Measurements from ENCODE around the gene XAB2. TPM values are rescaled to one million over a fixed set of nuclear protein-coding genes. Genes with fewer than 3 reads are reported as not detected.
A peak's percentile ranks its signal among the peaks of the same experiment; 100 is the strongest.

The XAB2 gene
- total RNA-seq, 4 donors from 2014 or later, result 20.3 to 34.1 (median 27.8) TPM

DNA sequence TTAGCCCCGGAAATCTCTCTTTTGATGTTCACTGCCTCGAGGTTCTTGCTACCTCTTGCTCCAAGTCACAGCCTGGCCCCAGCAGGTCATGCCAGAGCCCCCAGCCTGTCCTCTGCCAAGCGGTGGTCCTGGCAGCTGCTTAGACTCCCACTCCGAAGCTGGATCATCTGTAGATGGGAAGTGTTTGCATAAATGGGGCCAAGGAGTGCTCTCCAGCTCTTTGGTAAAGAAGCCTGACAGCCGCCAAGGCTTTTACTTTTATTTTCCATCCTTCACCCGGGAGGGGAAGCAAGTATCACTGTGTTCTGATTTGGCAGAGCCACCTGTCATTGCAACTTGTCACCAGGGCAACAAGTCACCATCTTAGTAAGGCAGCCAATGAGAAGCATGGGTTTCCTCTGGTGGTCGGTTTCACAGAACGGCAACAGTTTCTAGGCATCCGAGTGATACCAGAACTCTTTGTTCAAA, 28.9 kb upstream of the XAB2 start:
- no peak for DNase-seq
- Histone ChIP-seq H3K4me3 (no peak overlapping the region), H3K9me3 (no peaks in the 10 kb centered on the region), H3K27me3 (peaks cover 0 to 16% (median 0%) of the 10 kb centered on the region in 4 donors), H3K27ac (no peak overlapping the region), H3K36me3 (no peaks in the 10 kb centered on the region), H3K4me1 (peaks cover 0 to 17% (median 0%) of the 10 kb centered on the region in 3 donors)
- TF ChIP-seq, protein P1, sequence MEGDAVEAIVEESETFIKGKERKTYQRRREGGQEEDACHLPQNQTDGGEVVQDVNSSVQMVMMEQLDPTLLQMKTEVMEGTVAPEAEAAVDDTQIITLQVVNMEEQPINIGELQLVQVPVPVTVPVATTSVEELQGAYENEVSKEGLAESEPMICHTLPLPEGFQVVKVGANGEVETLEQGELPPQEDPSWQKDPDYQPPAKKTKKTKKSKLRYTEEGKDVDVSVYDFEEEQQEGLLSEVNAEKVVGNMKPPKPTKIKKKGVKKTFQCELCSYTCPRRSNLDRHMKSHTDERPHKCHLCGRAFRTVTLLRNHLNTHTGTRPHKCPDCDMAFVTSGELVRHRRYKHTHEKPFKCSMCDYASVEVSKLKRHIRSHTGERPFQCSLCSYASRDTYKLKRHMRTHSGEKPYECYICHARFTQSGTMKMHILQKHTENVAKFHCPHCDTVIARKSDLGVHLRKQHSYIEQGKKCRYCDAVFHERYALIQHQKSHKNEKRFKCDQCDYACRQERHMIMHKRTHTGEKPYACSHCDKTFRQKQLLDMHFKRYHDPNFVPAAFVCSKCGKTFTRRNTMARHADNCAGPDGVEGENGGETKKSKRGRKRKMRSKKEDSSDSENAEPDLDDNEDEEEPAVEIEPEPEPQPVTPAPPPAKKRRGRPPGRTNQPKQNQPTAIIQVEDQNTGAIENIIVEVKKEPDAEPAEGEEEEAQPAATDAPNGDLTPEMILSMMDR (IDR thresholded peaks at IDR 0.05), result no peak
- no peak for TF ChIP-seq POLR2A (IDR thresholded peaks at IDR 0.05)
- WGBS, 2 donors, result 24 to 27% methylated on average over 5 to 6 of the region's 9 CpGs
- intact Hi-C loops (cut with DNase I), result no loop called here

DNA sequence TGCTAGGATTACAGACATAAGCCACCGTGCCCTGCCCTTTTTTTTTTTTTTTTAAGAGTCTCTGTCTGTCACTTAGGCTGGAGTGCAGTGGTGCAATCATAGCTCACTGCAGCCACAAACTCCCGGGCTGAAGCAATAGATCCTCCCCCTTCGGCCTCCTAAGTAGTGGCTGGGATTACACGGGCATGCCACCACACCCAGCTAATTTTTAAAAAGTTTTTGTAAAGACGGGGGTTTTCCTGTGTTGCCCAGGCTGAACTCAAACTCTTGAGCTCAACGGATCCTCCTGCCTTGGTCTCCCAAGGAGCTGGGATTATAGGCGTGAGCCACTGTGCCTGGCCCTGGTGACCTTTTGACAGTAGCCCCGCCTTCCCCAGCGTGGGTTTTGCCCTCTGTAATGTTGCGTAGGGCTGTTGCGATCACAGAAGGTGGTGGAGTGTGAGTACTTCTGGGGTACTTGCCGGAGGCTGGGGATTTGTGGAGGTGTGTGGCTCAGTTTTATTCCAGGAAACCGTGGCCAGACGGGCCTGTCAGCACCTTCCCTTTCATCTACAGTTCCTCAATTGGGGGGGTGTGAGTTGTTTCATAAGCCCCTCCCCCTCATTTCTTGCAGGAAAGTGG, 27.9 kb upstream of the XAB2 start:
- WGBS, 2 donors, result 27 to 31% methylated on average over 10 to 12 of the region's 14 CpGs
- DNase-seq, result no peak
- Histone ChIP-seq H3K27me3 (peaks cover 0 to 12% (median 0%) of the 10 kb centered on the region in 4 donors), H3K36me3 (no peaks in the 10 kb centered on the region), H3K4me3 (no peak overlapping the region), H3K9me3 (no peaks in the 10 kb centered on the region), H3K4me1 (peaks cover 0 to 22% (median 4%) of the 10 kb centered on the region in 3 donors), H3K27ac (peak overlapping the region in 1 of 4 donors; percentile 33)
- intact Hi-C loops (cut with DNase I), result no loop called here
- no peak for TF ChIP-seq POLR2A (IDR thresholded peaks at IDR 0.05)

DNA sequence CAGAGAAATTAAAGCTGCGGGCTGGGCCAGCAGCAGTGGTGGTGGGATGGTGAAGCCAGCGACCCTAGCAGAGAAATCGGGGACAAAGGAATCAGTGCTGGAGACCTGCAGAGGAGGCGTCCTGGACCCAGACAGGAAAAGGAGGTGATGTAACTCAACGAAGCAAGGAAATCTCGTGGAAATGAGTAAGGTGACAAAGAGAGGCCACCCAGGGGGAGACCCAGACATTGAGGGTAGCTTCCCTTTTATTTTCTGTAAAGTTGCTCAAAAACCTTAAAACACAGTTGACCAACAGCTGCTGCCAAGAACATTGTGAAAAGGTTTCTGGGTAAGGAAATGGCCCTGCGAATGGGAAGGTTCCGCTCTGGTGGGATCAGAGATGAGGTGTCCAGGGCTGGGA, 26.2 kb upstream of the XAB2 start:
- no peak for TF ChIP-seq POLR2A (IDR thresholded peaks at IDR 0.05)
- TF ChIP-seq, protein P1 (IDR thresholded peaks at IDR 0.05), result no peak
- Histone ChIP-seq H3K9me3 (no peaks in the 10 kb centered on the region), H3K4me1 (peaks cover 0 to 25% (median 5%) of the 10 kb centered on the region in 3 donors), H3K36me3 (no peaks in the 10 kb centered on the region), H3K27ac (no peak overlapping the region), H3K4me3 (no peak overlapping the region), H3K27me3 (peaks cover 0 to 24% (median 0%) of the 10 kb centered on the region in 4 donors)
- WGBS, 2 donors, result 61 to 73% methylated on average over 8 of the region's 8 CpGs
- no peak for DNase-seq
- intact Hi-C loops (cut with DNase I), result no loop called here

DNA sequence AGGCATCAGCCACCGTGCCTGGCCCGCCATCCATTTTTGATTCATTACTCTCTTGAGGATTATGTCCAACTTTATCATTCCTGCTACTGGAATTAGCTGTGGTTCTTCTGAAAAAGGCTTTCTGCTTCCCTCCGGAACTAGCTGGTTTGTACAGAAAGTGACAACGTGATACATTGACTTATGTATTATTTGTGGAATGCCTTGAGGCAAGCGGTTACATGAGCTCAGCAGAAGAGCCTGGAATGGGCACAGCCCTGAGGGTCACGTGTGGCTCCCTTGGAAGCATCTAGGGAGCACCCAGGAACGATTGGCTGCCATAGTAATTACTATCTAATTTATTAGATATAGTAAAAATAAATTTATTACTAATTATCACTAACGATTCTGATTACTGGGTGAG, 25.1 kb upstream of the XAB2 start:
- intact Hi-C loops (cut with DNase I), result no loop called here
- TF ChIP-seq POLR2A (IDR thresholded peaks at IDR 0.05), result no peak
- TF ChIP-seq, protein P1 (IDR thresholded peaks at IDR 0.05), result no peak
- no peaks in the 10 kb centered on the region for H3K9me3 ChIP-seq
- H3K27me3 ChIP-seq, result peaks cover 0 to 21% (median 0%) of the 10 kb centered on the region in 4 donors
- H3K36me3 ChIP-seq, result no peaks in the 10 kb centered on the region
- no peak overlapping the region for H3K4me3 ChIP-seq
- H3K4me1 ChIP-seq, result peaks cover 0 to 25% (median 5%) of the 10 kb centered on the region in 3 donors
- DNase-seq, result no peak
- 23 to 35% methylated on average over 8 of the region's 8 CpGs for WGBS, 2 donors
- no peak overlapping the region for H3K27ac ChIP-seq

DNA sequence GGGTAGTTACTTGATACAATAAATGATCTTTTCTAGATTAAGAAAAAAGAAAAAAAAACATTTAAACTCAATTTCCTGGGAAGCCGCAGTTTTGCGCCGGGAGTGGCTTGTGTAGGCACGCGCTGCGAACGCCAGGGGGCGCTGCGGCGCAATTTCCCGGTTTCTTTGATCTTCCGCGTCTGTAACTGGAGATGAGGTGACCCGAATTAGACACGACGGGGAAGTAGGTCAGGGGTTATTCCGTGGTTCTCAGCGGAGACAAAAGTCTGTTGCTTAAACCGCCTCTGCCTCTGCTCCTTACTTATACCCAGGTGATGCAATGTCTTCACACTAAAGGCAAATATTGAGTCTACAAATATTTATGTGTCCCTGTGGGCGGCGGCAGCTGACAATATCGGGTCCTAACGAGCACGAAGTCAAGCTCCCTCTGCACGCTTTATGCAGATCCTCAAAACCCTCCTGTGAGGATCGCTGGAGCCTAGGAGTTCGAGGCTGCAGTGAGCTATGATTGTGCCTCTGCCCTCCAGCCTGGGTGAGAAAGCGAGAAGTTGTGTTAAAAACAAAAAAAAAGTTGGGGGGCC, 22.8 kb upstream of the XAB2 start:
- intact Hi-C loops (cut with DNase I), result no loop called here
- no peak for TF ChIP-seq POLR2A (IDR thresholded peaks at IDR 0.05)
- TF ChIP-seq, protein P1 (IDR thresholded peaks at IDR 0.05), result peak; percentile 95 to 99 (median 98)
- Histone ChIP-seq H3K27ac (peak overlapping the region in 2 of 4 donors; percentile 29 to 63), H3K4me1 (peaks cover 0 to 19% (median 5%) of the 10 kb centered on the region in 3 donors), H3K9me3 (no peaks in the 10 kb centered on the region), H3K4me3 (peak overlapping the region in 3 of 4 donors; percentile 14 to 56 (median 19)), H3K36me3 (peaks cover 0 to 8% (median 0%) of the 10 kb centered on the region in 3 donors), H3K27me3 (peaks cover 0 to 19% (median 0%) of the 10 kb centered on the region in 4 donors)
- peak; percentile 24 for DNase-seq
- 1 to 4% methylated on average over 23 to 26 of the region's 28 CpGs for WGBS, 2 donors
